Keratinocyte (primary cell): ENCODE results near the gene FANCD2. TPM values are rescaled to one million over a fixed set of nuclear protein-coding genes. Genes with fewer than 3 reads are reported as not detected.

Source experiments
- DNase-seq: peaks from one replicate; pipeline ENCODE4 v3.0.0-alpha.2; 2011; ENCODE audit warnings: low read depth, missing footprints, low spot score
- FAIRE-seq: peaks from 2 replicates; lab custom pipeline; 2011; peaks lifted over from hg19 to GRCh38; lab: Jason Lieb, UNC
- H2AFZ ChIP-seq: 2 replicates; pipeline ENCODE4 v1.6.0; 2012; ENCODE audit warnings: low read length, control low read depth, inconsistent platforms; ENCODE audit not compliant: control insufficient read depth
- H3K27ac ChIP-seq: 2 replicates; pipeline ENCODE4 v1.5.1; 2011; ENCODE audit warnings: low read length; ENCODE audit not compliant: control insufficient read depth, insufficient read depth
- H3K27me3 ChIP-seq: 3 replicates; pipeline ENCODE4 v1.6.0; 2011; ENCODE audit warnings: low read length; ENCODE audit not compliant: control insufficient read depth, insufficient read depth; ENCODE audit errors: extremely low read depth
- H3K36me3 ChIP-seq, 2 experiments: 2 replicates in 1 of 2; 3 replicates in 1 of 2; pipeline ENCODE4 v1.5.1; 2011; ENCODE audit warnings: low read length in 2 of 2, mild to moderate bottlenecking in 1 of 2; ENCODE audit not compliant: control insufficient read depth in 2 of 2, insufficient read depth in 2 of 2; ENCODE audit errors: extremely low read depth in 1 of 2
- H3K4me1 ChIP-seq: 3 replicates; pipeline ENCODE4 v1.5.1; 2011; ENCODE audit warnings: low read length; ENCODE audit not compliant: control insufficient read depth, insufficient read depth; ENCODE audit errors: extremely low read depth
- H3K4me2 ChIP-seq: 3 replicates; pipeline ENCODE4 v1.6.0; 2011; ENCODE audit warnings: low read depth, low read length; ENCODE audit not compliant: control insufficient read depth, insufficient read depth; ENCODE audit errors: extremely low read depth
- H3K4me3 ChIP-seq, 3 experiments: fragments of 200-600 bp in 1 of 3; sonication (generic) in 1 of 3; 2 replicates in 2 of 3; 3 replicates in 1 of 3; pipeline ENCODE4 v1.5.1; 2011 to 2016; ENCODE audit warnings: low read length in 3 of 3, mild to moderate bottlenecking in 3 of 3, control low read depth in 2 of 3, inconsistent platforms in 1 of 3, low read depth in 1 of 3, mixed read lengths in 1 of 3, mixed run types in 1 of 3, moderate library complexity in 1 of 3; ENCODE audit not compliant: control insufficient read depth in 2 of 3, insufficient read depth in 2 of 3; ENCODE audit errors: extremely low read depth in 1 of 3
- H3K79me2 ChIP-seq: 2 replicates; pipeline ENCODE4 v1.6.0; 2012; ENCODE audit warnings: low read length; ENCODE audit not compliant: control insufficient read depth, insufficient read depth
- H3K9ac ChIP-seq: 3 replicates; pipeline ENCODE4 v1.6.0; 2011; ENCODE audit warnings: low read length; ENCODE audit not compliant: control insufficient read depth, insufficient read depth; ENCODE audit errors: extremely low read depth
- H3K9me1 ChIP-seq: 3 replicates; pipeline ENCODE4 v1.6.0; 2011; ENCODE audit warnings: low read length; ENCODE audit not compliant: control insufficient read depth, insufficient read depth; ENCODE audit errors: extremely low read depth
- H3K9me3 ChIP-seq: 2 replicates; pipeline ENCODE4 v1.5.1; 2012; ENCODE audit warnings: low read depth, low read length; ENCODE audit not compliant: control insufficient read depth
- H4K20me1 ChIP-seq: 3 replicates; pipeline ENCODE4 v1.6.0; 2011; ENCODE audit warnings: low read length; ENCODE audit not compliant: control insufficient read depth, insufficient read depth; ENCODE audit errors: extremely low read depth
- CTCF ChIP-seq, 3 experiments: IDR thresholded peaks in 1 of 3; conservative IDR thresholded peaks in 1 of 3; optimal IDR thresholded peaks in 1 of 3; 2 replicates in 2 of 3; 3 replicates in 1 of 3; pipeline versions ENCODE3 to v1.5.1; 2011; ENCODE audit warnings: low read length in 3 of 3, mild to moderate bottlenecking in 3 of 3, moderate library complexity in 2 of 3, control low read depth in 1 of 3, inconsistent platforms in 1 of 3; ENCODE audit not compliant: insufficient read depth in 2 of 3; ENCODE audit errors: extremely low read depth in 1 of 3
- EZH2 ChIP-seq: IDR thresholded peaks from one replicate; pipeline ENCODE4 v1.6.1; 2012; ENCODE audit warnings: inconsistent platforms, mild to moderate bottlenecking, low read length, moderate library complexity
- dilution Hi-C: fragments of 300-500 bp; cut with MboI; formaldehyde crosslinking; loops from one replicate; pipeline ENCODE4 v1.7.0; 2020; ENCODE audit warnings: low sequenced_read_pairs; ENCODE audit not compliant: extremely low pct_ligation_motif_present
- polyA plus RNA-seq, 5 experiments: library from polyadenylated mRNA; depleted of rRNA in 3 of 5; stranded (reverse) in 3 of 5; stranded (forward) in 1 of 5; unstranded in 1 of 5; fragments of >200 nt; gene quantifications; 1 replicate in 1 of 5; 2 replicates in 3 of 5; 3 replicates in 1 of 5; pipeline versions ENCODE4 v1.2.1 to v1.2.3, GENCODE V29; 2011 to 2012; ENCODE audit warnings: missing spikeins in 2 of 5, low read depth in 1 of 5, low replicate concordance in 1 of 5

FANCD2 gene
- polyA plus RNA-seq, 1 donor (not counting 4 experiments of a cell fraction or from before 2014, with no cell fraction given), result 12.5 TPM

GRCh38 chr3:10145685-10146084 lies 119.4 kb downstream of the FANCD2 start:
- no peaks in the 10 kb centered on the region for H3K9me3 ChIP-seq
- no peak overlapping the region for H3K9ac ChIP-seq
- H3K4me1 ChIP-seq, result peaks cover 22% of the 10 kb centered on the region
- H3K79me2 ChIP-seq, result peaks cover 62% of the 10 kb centered on the region
- no peak overlapping the region for H3K4me2 ChIP-seq
- H3K9me1 ChIP-seq, result no peaks in the 10 kb centered on the region
- H2AFZ ChIP-seq, result no peak overlapping the region
- FAIRE-seq (no peak), DNase-seq (no peak)
- no peak overlapping the region for H3K27ac ChIP-seq
- dilution Hi-C loops, result no loop called here
- no peaks in the 10 kb centered on the region for H3K27me3 ChIP-seq
- peaks cover 0 to 17% of the 10 kb centered on the region in 2 experiments for H3K36me3 ChIP-seq
- no peak overlapping the region for H3K4me3 ChIP-seq
- TF ChIP-seq CTCF (optimal IDR thresholded peaks at IDR 0.05 in 1 of 3, IDR thresholded peaks at IDR 0.05 in 1 of 3, conservative IDR thresholded peaks at IDR 0.05 in 1 of 3; ENCODE audit: extremely low read depth in 1 of 3, insufficient read depth in 2 of 3, low read length in 3 of 3) (no peak), EZH2 (no peak)
- peaks cover 2% of the 10 kb centered on the region for H4K20me1 ChIP-seq

GRCh38 chr3:10149226-10149625 lies 123.0 kb downstream of the FANCD2 start:
- H2AFZ ChIP-seq, result no peak overlapping the region
- dilution Hi-C loops, result no loop called here
- no peaks in the 10 kb centered on the region for H3K9me3 ChIP-seq
- FAIRE-seq (no peak), DNase-seq (no peak)
- H3K27me3 ChIP-seq, result no peaks in the 10 kb centered on the region
- no peaks in the 10 kb centered on the region for H4K20me1 ChIP-seq
- no peak overlapping the region for H3K9ac ChIP-seq
- H3K27ac ChIP-seq, result no peak overlapping the region
- H3K4me1 ChIP-seq, result peaks cover 1% of the 10 kb centered on the region
- peaks cover 37% of the 10 kb centered on the region for H3K79me2 ChIP-seq
- peaks cover under 1 to 21% of the 10 kb centered on the region in 2 experiments for H3K36me3 ChIP-seq
- H3K4me2 ChIP-seq, result no peak overlapping the region
- H3K9me1 ChIP-seq, result no peaks in the 10 kb centered on the region
- no peak overlapping the region for H3K4me3 ChIP-seq
- TF ChIP-seq CTCF (optimal IDR thresholded peaks at IDR 0.05 in 1 of 3, IDR thresholded peaks at IDR 0.05 in 1 of 3, conservative IDR thresholded peaks at IDR 0.05 in 1 of 3; ENCODE audit: extremely low read depth in 1 of 3, insufficient read depth in 2 of 3, low read length in 3 of 3) (no peak), EZH2 (no peak)
